ENCODE measurements around the gene CEACAM1.
"Not testable (repeated sequence)": the region's sequence is repeated elsewhere in the genome, so short reads cannot be mapped to it uniquely, and the experiment has no call there.

Gene CEACAM1

GRCh38 chr19:42488783-42489521 lies 39.3 kb downstream of the CEACAM1 start (continued):
- TF ChIP-seq BACH2 (CRISPR knock-in tag; IDR thresholded peaks at IDR 0.05; ENCODE audit: borderline replicate concordance) (no peak), ZC3H10 (CRISPR knock-in tag; IDR thresholded peaks at IDR 0.05) (no peak), ZNF70 (CRISPR knock-in tag; IDR thresholded peaks at IDR 0.05) (no peak), GLIS3 (CRISPR knock-in tag; IDR thresholded peaks at IDR 0.05) (no peak), RARB (CRISPR knock-in tag; IDR thresholded peaks at IDR 0.05) (no peak)
- TF ChIP-seq, protein P1, sequence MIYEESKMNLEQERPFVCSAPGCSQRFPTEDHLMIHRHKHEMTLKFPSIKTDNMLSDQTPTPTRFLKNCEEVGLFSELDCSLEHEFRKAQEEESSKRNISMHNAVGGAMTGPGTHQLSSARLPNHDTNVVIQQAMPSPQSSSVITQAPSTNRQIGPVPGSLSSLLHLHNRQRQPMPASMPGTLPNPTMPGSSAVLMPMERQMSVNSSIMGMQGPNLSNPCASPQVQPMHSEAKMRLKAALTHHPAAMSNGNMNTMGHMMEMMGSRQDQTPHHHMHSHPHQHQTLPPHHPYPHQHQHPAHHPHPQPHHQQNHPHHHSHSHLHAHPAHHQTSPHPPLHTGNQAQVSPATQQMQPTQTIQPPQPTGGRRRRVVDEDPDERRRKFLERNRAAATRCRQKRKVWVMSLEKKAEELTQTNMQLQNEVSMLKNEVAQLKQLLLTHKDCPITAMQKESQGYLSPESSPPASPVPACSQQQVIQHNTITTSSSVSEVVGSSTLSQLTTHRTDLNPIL (CRISPR knock-in tag; IDR thresholded peaks at IDR 0.05; ENCODE audit: low read depth): no peak
- TF ChIP-seq, protein P2, sequence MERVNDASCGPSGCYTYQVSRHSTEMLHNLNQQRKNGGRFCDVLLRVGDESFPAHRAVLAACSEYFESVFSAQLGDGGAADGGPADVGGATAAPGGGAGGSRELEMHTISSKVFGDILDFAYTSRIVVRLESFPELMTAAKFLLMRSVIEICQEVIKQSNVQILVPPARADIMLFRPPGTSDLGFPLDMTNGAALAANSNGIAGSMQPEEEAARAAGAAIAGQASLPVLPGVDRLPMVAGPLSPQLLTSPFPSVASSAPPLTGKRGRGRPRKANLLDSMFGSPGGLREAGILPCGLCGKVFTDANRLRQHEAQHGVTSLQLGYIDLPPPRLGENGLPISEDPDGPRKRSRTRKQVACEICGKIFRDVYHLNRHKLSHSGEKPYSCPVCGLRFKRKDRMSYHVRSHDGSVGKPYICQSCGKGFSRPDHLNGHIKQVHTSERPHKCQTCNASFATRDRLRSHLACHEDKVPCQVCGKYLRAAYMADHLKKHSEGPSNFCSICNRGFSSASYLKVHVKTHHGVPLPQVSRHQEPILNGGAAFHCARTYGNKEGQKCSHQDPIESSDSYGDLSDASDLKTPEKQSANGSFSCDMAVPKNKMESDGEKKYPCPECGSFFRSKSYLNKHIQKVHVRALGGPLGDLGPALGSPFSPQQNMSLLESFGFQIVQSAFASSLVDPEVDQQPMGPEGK (CRISPR knock-in tag; IDR thresholded peaks at IDR 0.05; ENCODE audit: borderline replicate concordance): no peak

- TF ChIP-seq ZC3H10 (CRISPR knock-in tag; IDR thresholded peaks at IDR 0.05) (no peak), BACH2 (CRISPR knock-in tag; IDR thresholded peaks at IDR 0.05; ENCODE audit: borderline replicate concordance) (no peak), ZNF565 (CRISPR knock-in tag; conservative IDR thresholded peaks at IDR 0.05; ENCODE audit: low read depth) (no peak), ARNTL (CRISPR knock-in tag; IDR thresholded peaks at IDR 0.05; ENCODE audit: borderline replicate concordance, low read depth) (no peak), RARB (CRISPR knock-in tag; IDR thresholded peaks at IDR 0.05) (no peak), ZFP30 (CRISPR knock-in tag; IDR thresholded peaks at IDR 0.05) (no peak), TSHZ2 (CRISPR knock-in tag; IDR thresholded peaks at IDR 0.05) (no peak), TOX (CRISPR knock-in tag; IDR thresholded peaks at IDR 0.05; ENCODE audit: borderline replicate concordance) (no peak), PPARA (CRISPR knock-in tag; IDR thresholded peaks at IDR 0.05; ENCODE audit: borderline replicate concordance) (no peak)
- ATAC-seq: no peak
Observed at GRCh38 chr19:42487798-42488178, 40.5 kb downstream of the CEACAM1 start.

DNA sequence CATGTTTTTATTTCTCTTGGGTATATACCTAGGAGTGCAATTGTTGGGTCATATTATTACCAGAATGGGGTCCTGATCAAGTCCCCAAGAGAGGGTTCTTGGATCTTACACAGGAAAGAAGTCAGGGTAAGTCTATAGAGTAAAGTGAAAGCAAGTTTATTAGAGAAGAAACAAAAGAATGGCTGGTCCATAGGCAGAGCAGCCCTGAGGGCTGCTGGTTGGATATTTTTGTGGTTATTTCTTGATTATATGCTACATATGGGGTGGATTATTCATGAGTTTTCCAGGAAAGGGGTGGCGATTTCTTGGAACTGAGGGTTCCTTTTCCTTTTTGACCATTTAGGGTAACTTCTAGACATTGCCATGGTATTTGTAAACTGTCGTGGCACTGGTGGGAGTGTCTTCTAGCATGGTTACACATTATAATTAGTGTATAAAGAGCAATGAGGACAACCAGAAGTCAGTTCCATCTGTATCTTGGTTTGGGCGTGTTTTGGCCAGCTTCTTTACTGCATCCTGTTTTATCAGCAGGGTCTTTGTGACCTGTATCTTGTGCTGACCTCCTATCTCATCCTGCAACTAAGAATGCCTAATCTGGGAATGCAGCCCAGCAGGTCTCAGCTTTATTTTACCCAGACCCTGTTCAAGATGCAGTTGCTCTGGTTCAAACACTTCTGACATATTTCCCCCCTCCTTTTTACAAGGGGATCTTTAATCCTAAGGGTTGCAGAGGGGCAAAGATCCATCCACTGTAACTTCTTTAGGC lies 41.1 kb downstream of the CEACAM1 start:
- no peak for ATAC-seq
- no peak for TF ChIP-seq TOX (CRISPR knock-in tag; IDR thresholded peaks at IDR 0.05; ENCODE audit: borderline replicate concordance)
- no peak for TF ChIP-seq ZNF70 (CRISPR knock-in tag; IDR thresholded peaks at IDR 0.05)
- no peak for TF ChIP-seq CSDC2 (CRISPR knock-in tag; IDR thresholded peaks at IDR 0.05)
- TF ChIP-seq TCF4 (CRISPR knock-in tag; IDR thresholded peaks at IDR 0.05; ENCODE audit: borderline replicate concordance): no peak
- no peak for TF ChIP-seq PPARA (CRISPR knock-in tag; IDR thresholded peaks at IDR 0.05; ENCODE audit: borderline replicate concordance)
- TF ChIP-seq, protein P1 (CRISPR knock-in tag; IDR thresholded peaks at IDR 0.05; ENCODE audit: low read depth): no peak
- no peak for TF ChIP-seq GLIS3 (CRISPR knock-in tag; IDR thresholded peaks at IDR 0.05)
- no peak for TF ChIP-seq OSR1 (CRISPR knock-in tag; IDR thresholded peaks at IDR 0.05)
- TF ChIP-seq CSRNP3 (CRISPR knock-in tag; IDR thresholded peaks at IDR 0.05): no peak
- no peak for TF ChIP-seq ZNF8 (CRISPR knock-in tag; IDR thresholded peaks at IDR 0.05)
- TF ChIP-seq POU6F1 (CRISPR knock-in tag; IDR thresholded peaks at IDR 0.05; ENCODE audit: borderline replicate concordance, low read depth): no peak
- TF ChIP-seq ZNF565 (CRISPR knock-in tag; conservative IDR thresholded peaks at IDR 0.05; ENCODE audit: low read depth): no peak
- TF ChIP-seq BACH2 (CRISPR knock-in tag; IDR thresholded peaks at IDR 0.05; ENCODE audit: borderline replicate concordance): no peak
- TF ChIP-seq ARNTL (CRISPR knock-in tag; IDR thresholded peaks at IDR 0.05; ENCODE audit: borderline replicate concordance, low read depth): no peak
- no peak for TF ChIP-seq ZFP3 (CRISPR knock-in tag; IDR thresholded peaks at IDR 0.05)
- TF ChIP-seq, protein P2 (CRISPR knock-in tag; IDR thresholded peaks at IDR 0.05; ENCODE audit: borderline replicate concordance): no peak
- TF ChIP-seq ESRRG (CRISPR knock-in tag; IDR thresholded peaks at IDR 0.05): no peak
- TF ChIP-seq ISL1 (CRISPR knock-in tag; IDR thresholded peaks at IDR 0.05): no peak

- not testable (repeated sequence) for ATAC-seq
Observed at GRCh38 chr19:42485036-42485435, 43.2 kb downstream of the CEACAM1 start.
